Testis (tissue), 3 donors: ENCODE results near the gene DDX51. TPM values are rescaled to one million over a fixed set of nuclear protein-coding genes. Genes with fewer than 3 reads are reported as not detected.

Source experiments
- DNase-seq: peaks from one replicate; pipeline ENCODE4 v3.0.0-alpha.2; 2019
- H3K27ac ChIP-seq, 2 donors: fragments of 200-600 bp; sonication (generic); one replicate each; pipeline ENCODE4 v1.5.1; 2019
- H3K27me3 ChIP-seq: fragments of 200-600 bp; sonication (generic); one replicate; pipeline ENCODE4 v1.5.1; 2019
- H3K36me3 ChIP-seq: fragments of 200-600 bp; sonication (generic); one replicate; pipeline ENCODE4 v1.5.1; 2017; ENCODE audit warnings: low read depth; ENCODE audit errors: missing control alignments
- H3K4me1 ChIP-seq: fragments of 200-600 bp; sonication (generic); one replicate; pipeline ENCODE4 v1.5.1; 2019
- H3K4me3 ChIP-seq, 2 donors: fragments of 200-600 bp; sonication (generic); one replicate each; pipeline ENCODE4 v1.5.1; 2017 to 2019
- H3K9me3 ChIP-seq: fragments of 200-600 bp; sonication (generic); one replicate; pipeline ENCODE4 v1.5.1; 2017
- POLR2A ChIP-seq: fragments of 450-650 bp; IDR thresholded peaks from one replicate; pipeline ENCODE4 v1.6.1; 2017; ENCODE audit warnings: antibody characterized with exemption, mild to moderate bottlenecking, moderate library complexity
- WGBS, 2 donors: methylation state at CpG; one replicate each; pipeline ENCODE4 v1.1.5; 2018; 5-methylcytosine and 5-hydroxymethylcytosine counted together
- intact Hi-C: fragments of 100-400 bp; cut with DNase I; formaldehyde crosslinking; loops from one replicate; pipeline ENCODE4 v1.15.1; 2023; ENCODE audit warnings: low total_unique reads
- polyA plus RNA-seq: library from polyadenylated mRNA; stranded (reverse); fragments of 350-450 nt; fragmentation: Illumina TruSeq; extraction: RNeasy Lipid Tissue Mini Kit (QIAGEN cat#74804); gene quantifications from one replicate; pipeline ENCODE4 v1.2.3, GENCODE V29; 2014; ENCODE audit warnings: low read depth, low replicate concordance; ENCODE audit not compliant: insufficient read depth
- total RNA-seq, 2 donors: library from RNA; depleted of rRNA; stranded (reverse); fragments of >200 nt; gene quantifications; one replicate each; pipeline ENCODE4 v1.2.3, GENCODE V29; 2016
- TF ChIP-seq, protein P1 (sequence below), 3 experiments: fragments of 450-650 bp in 2 of 3; fragments of 200-600 bp in 1 of 3; sonication (generic) in 1 of 3; IDR thresholded peaks; one replicate each; pipeline ENCODE4 v1.5.1; 2016 to 2019; ENCODE audit warnings: antibody characterized with exemption in 3 of 3, mild to moderate bottlenecking in 2 of 3, moderate library complexity in 1 of 3

The DDX51 gene
- total and polyA plus RNA-seq, 3 donors from 2014 or later = 18.8 to 32.8 (median 29.0) TPM

- no peaks in the 10 kb centered on the region for H3K27me3 ChIP-seq
These were observed 23.6 kb upstream of the DDX51 start for GRCh38 chr12:132167611-132168310.

DNA sequence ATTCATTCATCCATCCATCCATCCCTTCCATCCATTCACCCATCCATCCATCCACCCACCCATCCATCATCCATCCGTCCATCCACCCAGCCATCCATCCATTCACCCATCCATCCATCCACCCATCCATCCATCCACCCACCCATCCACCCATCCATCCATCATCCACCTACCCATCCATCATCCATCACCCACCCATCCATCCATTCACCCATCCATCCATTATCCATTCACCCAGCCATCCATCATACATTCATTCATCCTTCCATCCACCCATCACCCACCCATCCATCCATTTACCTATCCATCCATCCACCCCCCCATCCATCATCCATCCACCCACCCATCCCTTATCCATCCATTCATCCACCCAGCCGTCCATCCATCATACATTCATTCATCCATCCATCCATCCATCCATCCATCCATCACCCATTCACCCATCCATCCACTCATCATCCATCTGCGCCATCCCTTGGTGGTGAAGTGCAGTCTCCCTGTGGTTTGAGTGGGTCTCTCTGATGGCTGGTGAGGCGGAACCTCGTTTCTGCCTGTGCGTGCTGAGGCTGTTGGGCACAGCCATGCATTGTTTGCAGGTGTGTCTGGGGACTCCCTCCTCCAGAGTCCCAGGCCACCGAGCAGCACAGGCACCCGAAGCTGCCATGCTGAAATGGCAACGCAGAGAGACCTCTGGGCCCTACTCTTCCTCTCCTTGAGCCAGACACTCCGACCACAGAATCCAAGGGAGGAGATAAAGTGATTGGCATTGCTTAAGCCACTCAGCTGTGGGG lies 22.9 kb upstream of the DDX51 start:
- Histone ChIP-seq H3K27me3 (no peaks in the 10 kb centered on the region), H3K36me3 (no peaks in the 10 kb centered on the region), H3K27ac (no peak overlapping the region), H3K9me3 (no peaks in the 10 kb centered on the region), H3K4me3 (no peak overlapping the region), H3K4me1 (no peaks in the 10 kb centered on the region)
- intact Hi-C loops = no loop called here
- 94 to 97% methylated on average over 6 to 10 of the region's 10 CpGs for WGBS, 2 donors
- DNase-seq = no peak
- TF ChIP-seq POLR2A = no peak
- TF ChIP-seq, protein P1, sequence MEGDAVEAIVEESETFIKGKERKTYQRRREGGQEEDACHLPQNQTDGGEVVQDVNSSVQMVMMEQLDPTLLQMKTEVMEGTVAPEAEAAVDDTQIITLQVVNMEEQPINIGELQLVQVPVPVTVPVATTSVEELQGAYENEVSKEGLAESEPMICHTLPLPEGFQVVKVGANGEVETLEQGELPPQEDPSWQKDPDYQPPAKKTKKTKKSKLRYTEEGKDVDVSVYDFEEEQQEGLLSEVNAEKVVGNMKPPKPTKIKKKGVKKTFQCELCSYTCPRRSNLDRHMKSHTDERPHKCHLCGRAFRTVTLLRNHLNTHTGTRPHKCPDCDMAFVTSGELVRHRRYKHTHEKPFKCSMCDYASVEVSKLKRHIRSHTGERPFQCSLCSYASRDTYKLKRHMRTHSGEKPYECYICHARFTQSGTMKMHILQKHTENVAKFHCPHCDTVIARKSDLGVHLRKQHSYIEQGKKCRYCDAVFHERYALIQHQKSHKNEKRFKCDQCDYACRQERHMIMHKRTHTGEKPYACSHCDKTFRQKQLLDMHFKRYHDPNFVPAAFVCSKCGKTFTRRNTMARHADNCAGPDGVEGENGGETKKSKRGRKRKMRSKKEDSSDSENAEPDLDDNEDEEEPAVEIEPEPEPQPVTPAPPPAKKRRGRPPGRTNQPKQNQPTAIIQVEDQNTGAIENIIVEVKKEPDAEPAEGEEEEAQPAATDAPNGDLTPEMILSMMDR (IDR thresholded peaks at IDR 0.05) = no peak

More at GRCh38 chr12:132167611-132168310, 23.6 kb upstream of the DDX51 start:
- no peaks in the 10 kb centered on the region for H3K4me1 ChIP-seq
- TF ChIP-seq POLR2A = no peak
- TF ChIP-seq, protein P1 (IDR thresholded peaks at IDR 0.05) = no peak
- WGBS, 2 donors = 70 to 81% methylated on average over 18 to 29 of the region's 30 CpGs
- intact Hi-C loops = no loop called here
- DNase-seq = no peak
- no peaks in the 10 kb centered on the region for H3K9me3 ChIP-seq
- no peak overlapping the region for H3K27ac ChIP-seq
- H3K4me3 ChIP-seq = no peak overlapping the region
- H3K36me3 ChIP-seq = no peaks in the 10 kb centered on the region

- intact Hi-C loops = no loop called here
- Histone ChIP-seq H3K27me3 (no peaks in the 10 kb centered on the region), H3K27ac (no peak overlapping the region)
These were observed 22.0 kb upstream of the DDX51 start for GRCh38 chr12:132166093-132166492.

DNA sequence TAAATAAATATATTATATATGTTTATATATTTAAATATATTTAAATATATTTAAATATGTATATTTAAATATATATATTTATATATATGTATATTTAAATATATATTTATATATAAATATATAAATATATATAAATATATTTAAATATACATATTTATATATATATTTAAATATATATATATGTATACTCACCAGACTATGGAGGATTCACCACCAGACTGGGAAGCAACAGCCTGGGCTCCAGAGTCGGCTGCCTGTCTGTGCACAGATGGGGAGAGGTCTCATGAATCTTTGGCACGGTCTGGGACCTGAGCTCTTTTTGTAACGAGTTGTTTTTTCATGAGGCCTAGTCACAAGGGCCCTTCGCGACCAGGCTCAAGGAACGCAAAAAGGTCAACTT lies 21.5 kb upstream of the DDX51 start:
- intact Hi-C loops = no loop called here
- TF ChIP-seq, protein P1 (IDR thresholded peaks at IDR 0.05) = no peak
- no peak for TF ChIP-seq POLR2A
- H3K4me1 ChIP-seq = no peaks in the 10 kb centered on the region
- no peaks in the 10 kb centered on the region for H3K36me3 ChIP-seq
- no peaks in the 10 kb centered on the region for H3K27me3 ChIP-seq
- WGBS, 2 donors = 87 to 88% methylated on average over 6 of the region's 6 CpGs
- no peak overlapping the region for H3K27ac ChIP-seq
- H3K9me3 ChIP-seq = no peaks in the 10 kb centered on the region
- no peak overlapping the region for H3K4me3 ChIP-seq
- no peak for DNase-seq

More at GRCh38 chr12:132166093-132166492, 22.0 kb upstream of the DDX51 start:
- 92% methylated on average over 2 of the region's 2 CpGs for WGBS, 2 donors
- TF ChIP-seq POLR2A = no peak
- TF ChIP-seq, protein P1 (IDR thresholded peaks at IDR 0.05) = no peak
- no peak for DNase-seq
- H3K4me3 ChIP-seq = no peak overlapping the region
- H3K4me1 ChIP-seq = no peaks in the 10 kb centered on the region
- H3K36me3 ChIP-seq = no peaks in the 10 kb centered on the region
- H3K9me3 ChIP-seq = no peaks in the 10 kb centered on the region
